HEK293 (cell line): ENCODE measurements around the gene PRPF31.

Experiments
- CTCF ChIA-PET: fragments of 350-600 bp; formaldehyde crosslinking; extraction: SDS; loops from one replicate; lab custom pipeline; 2021; ENCODE audit warnings: antibody characterized with exemption; lab: Yijun Ruan, JAX
- POLR2A ChIA-PET: fragments of 300-600 bp; formaldehyde crosslinking; extraction: SDS; loops from one replicate; lab custom pipeline; 2020; ENCODE audit warnings: antibody characterized with exemption, inconsistent platforms; lab: Yijun Ruan, JAX
- H3K27ac ChIP-seq: fragments of 200-500 bp; sonication (Bioruptor generic); 2 replicates; pipeline ENCODE4 v1.5.1; 2014; ENCODE audit warnings: low read depth, low read length, control low read depth, inconsistent platforms; ENCODE audit errors: extremely low read depth
- H3K36me3 ChIP-seq, 2 experiments: fragments of 200-500 bp in 1 of 2; sonication (Bioruptor generic) in 1 of 2; 1 replicate in 1 of 2; 2 replicates in 1 of 2; pipeline ENCODE4 v1.5.1; 2014 to 2017; ENCODE audit warnings: inconsistent platforms in 2 of 2, low read length in 2 of 2; ENCODE audit not compliant: control insufficient read depth in 2 of 2, insufficient read depth in 1 of 2
- H3K4me1 ChIP-seq: fragments of 200-500 bp; sonication (Bioruptor generic); 2 replicates; pipeline ENCODE4 v1.5.1; 2014; ENCODE audit warnings: mild to moderate bottlenecking, low read length, inconsistent platforms; ENCODE audit not compliant: control insufficient read depth, insufficient read depth
- H3K4me3 ChIP-seq: 2 replicates; pipeline ENCODE4 v1.5.1; 2011; ENCODE audit warnings: low read depth, mild to moderate bottlenecking, control low read depth, low read length, moderate library complexity
- H3K9me3 ChIP-seq: fragments of 200-500 bp; sonication (Bioruptor generic); 2 replicates; pipeline ENCODE4 v1.5.1; 2014; ENCODE audit warnings: low read depth, low read length, inconsistent platforms; ENCODE audit not compliant: control insufficient read depth, insufficient read depth
- GLI4 ChIP-seq: fragments of 450-650 bp; formaldehyde crosslinking; IDR thresholded peaks from 2 replicates; pipeline ENCODE4 v1.5.1; 2016; ENCODE audit warnings: missing biosample characterization, missing genetic modification characterization
- GLIS1 ChIP-seq: fragments of 450-650 bp; formaldehyde crosslinking; IDR thresholded peaks from 2 replicates; pipeline ENCODE4 v1.5.1; 2016; ENCODE audit warnings: missing biosample characterization, missing genetic modification characterization
- GLIS2 ChIP-seq: fragments of 450-650 bp; formaldehyde crosslinking; IDR thresholded peaks from 2 replicates; pipeline ENCODE4 v1.5.1; 2016; ENCODE audit warnings: missing biosample characterization, missing genetic modification characterization
- MZF1 ChIP-seq: fragments of 450-650 bp; formaldehyde crosslinking; IDR thresholded peaks from 2 replicates; pipeline ENCODE4 v1.5.1; 2017; ENCODE audit warnings: missing biosample characterization, missing genetic modification characterization, borderline replicate concordance
- ZBTB17 ChIP-seq: fragments of 450-650 bp; formaldehyde crosslinking; IDR thresholded peaks from 2 replicates; pipeline ENCODE4 v1.5.1; 2016; ENCODE audit warnings: missing biosample characterization, missing genetic modification characterization
- ZNF555 ChIP-seq: fragments of 450-650 bp; formaldehyde crosslinking; conservative IDR thresholded peaks from 2 replicates; pipeline ENCODE4 v1.5.1; 2017; ENCODE audit warnings: missing biosample characterization, mild to moderate bottlenecking, missing genetic modification characterization, inconsistent platforms
- ZNF623 ChIP-seq: fragments of 450-650 bp; formaldehyde crosslinking; IDR thresholded peaks from 2 replicates; pipeline ENCODE4 v1.5.1; 2016; ENCODE audit warnings: missing biosample characterization, missing genetic modification characterization
- TF ChIP-seq, protein P1 (sequence below): fragments of 450-650 bp; formaldehyde crosslinking; IDR thresholded peaks from 2 replicates; pipeline ENCODE4 v1.5.1; 2016; ENCODE audit warnings: missing biosample characterization, missing genetic modification characterization
- TF ChIP-seq, protein P2 (sequence below): fragments of 450-650 bp; formaldehyde crosslinking; IDR thresholded peaks from 2 replicates; pipeline ENCODE4 v1.5.1; 2016; ENCODE audit warnings: missing biosample characterization, missing genetic modification characterization

The PRPF31 gene

GRCh38 chr19:54152267-54152666 is 36.7 kb downstream of the PRPF31 start:
- Histone ChIP-seq H3K9me3 (no peaks in the 10 kb centered on the region), H3K4me1 (no peaks in the 10 kb centered on the region), H3K4me3 (no peak overlapping the region), H3K36me3 (peaks cover 51 to 96% of the 10 kb centered on the region in 2 experiments), H3K27ac (0 out of 2 replicates have a peak overlapping the region, but pooled peaks have one; percentile 9)
- ChIA-PET CTCF (no interaction called here), POLR2A (interaction anchor here (1.3 to 8.0 kb wide), 2 partner anchors 10 to 14 kb away, joined by 3 to 87 read pairs; partner anchors contain the start of gene CNOT3)
- TF ChIP-seq ZNF623 (tag by site-specific recombination): no peak

DNA sequence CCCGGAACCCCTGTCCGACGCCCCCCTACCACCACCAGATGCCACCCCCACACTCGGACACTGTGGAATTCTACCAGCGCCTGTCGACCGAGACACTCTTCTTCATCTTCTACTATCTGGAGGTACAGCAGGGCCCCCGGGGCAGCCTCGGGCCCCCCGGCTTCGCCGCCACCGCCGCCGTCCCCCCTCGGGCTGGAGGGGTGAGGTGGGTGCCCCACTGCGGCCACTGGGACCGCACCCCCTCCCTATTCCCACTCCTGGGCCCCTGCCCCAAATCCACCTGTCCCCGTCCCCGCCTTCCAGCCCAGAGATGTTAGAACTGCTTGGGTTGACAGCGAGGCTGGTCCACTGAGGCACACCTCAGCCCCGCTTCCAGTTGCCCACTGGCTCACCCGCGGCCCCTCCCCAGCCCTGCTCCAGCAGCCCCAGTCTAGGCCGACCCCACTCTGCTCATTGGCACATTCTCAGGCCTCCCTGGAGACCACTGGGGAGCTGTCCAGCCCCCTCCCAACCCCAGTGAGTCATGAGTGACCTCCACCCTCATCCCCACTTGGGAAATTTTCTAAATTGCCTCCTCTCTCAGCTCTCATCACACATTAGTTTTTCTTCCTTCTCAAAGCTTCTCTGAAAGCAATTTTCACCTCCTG is 37.4 kb downstream of the PRPF31 start:
- POLR2A ChIA-PET: interaction anchor here (8.0 kb wide), 1 partner anchor 15 kb away, joined by 87 read pairs; the partner anchor contains the start of gene CNOT3
- TF ChIP-seq ZNF555 (no peak), GLIS1 (tag by site-specific recombination) (0 out of 2 replicates have a peak, but pooled peaks have one; percentile 11)
- TF ChIP-seq, protein P1, sequence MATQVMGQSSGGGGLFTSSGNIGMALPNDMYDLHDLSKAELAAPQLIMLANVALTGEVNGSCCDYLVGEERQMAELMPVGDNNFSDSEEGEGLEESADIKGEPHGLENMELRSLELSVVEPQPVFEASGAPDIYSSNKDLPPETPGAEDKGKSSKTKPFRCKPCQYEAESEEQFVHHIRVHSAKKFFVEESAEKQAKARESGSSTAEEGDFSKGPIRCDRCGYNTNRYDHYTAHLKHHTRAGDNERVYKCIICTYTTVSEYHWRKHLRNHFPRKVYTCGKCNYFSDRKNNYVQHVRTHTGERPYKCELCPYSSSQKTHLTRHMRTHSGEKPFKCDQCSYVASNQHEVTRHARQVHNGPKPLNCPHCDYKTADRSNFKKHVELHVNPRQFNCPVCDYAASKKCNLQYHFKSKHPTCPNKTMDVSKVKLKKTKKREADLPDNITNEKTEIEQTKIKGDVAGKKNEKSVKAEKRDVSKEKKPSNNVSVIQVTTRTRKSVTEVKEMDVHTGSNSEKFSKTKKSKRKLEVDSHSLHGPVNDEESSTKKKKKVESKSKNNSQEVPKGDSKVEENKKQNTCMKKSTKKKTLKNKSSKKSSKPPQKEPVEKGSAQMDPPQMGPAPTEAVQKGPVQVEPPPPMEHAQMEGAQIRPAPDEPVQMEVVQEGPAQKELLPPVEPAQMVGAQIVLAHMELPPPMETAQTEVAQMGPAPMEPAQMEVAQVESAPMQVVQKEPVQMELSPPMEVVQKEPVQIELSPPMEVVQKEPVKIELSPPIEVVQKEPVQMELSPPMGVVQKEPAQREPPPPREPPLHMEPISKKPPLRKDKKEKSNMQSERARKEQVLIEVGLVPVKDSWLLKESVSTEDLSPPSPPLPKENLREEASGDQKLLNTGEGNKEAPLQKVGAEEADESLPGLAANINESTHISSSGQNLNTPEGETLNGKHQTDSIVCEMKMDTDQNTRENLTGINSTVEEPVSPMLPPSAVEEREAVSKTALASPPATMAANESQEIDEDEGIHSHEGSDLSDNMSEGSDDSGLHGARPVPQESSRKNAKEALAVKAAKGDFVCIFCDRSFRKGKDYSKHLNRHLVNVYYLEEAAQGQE (tag by site-specific recombination): peak; percentile 70

DNA sequence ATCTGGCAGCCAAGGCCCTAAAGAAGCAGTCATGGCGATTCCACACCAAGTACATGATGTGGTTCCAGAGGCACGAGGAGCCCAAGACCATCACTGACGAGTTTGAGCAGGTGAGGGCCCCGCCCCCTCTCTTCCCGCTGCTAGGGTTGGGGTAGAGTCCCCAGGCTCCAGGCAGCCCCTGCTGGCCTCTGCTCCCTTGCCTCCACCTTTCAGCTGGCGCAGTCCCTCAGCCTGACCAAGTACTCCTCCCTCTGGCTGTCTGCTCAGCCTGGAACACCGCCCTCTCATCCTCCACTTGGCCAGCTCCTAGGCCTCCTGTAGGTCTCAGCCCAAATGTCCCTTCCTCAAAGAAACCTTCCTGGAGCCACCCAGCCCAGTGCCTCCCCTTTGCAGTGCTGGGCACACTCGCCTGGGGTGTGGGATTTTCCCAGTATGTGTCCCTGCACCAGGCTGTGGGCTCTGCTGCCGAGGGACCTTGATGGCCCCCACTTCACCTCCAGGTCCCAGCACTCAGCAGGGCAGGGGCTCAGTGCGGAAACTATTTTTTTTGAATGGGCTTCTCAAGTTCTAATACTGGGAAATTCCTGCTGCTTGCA is 38.3 kb downstream of the PRPF31 start:
- ChIA-PET CTCF (interaction anchor here (0.7 kb wide), 1 partner anchor 11 kb away, joined by 3 read pairs; no protein-coding TSS in a partner anchor), POLR2A (interaction anchor here (8.0 kb wide), 1 partner anchor 16 kb away, joined by 87 read pairs; the partner anchor contains the start of gene CNOT3)
- Histone ChIP-seq H3K4me1 (peaks cover 4% of the 10 kb centered on the region; the same call in 1 of the 2 replicates), H3K36me3 (peaks cover 51 to 89% of the 10 kb centered on the region in 2 experiments), H3K4me3 (no peak overlapping the region), H3K27ac (peak overlapping the region; percentile 2; the same call in 1 of the 2 replicates), H3K9me3 (no peaks in the 10 kb centered on the region)
- TF ChIP-seq GLIS2 (tag by site-specific recombination) (no peak), ZBTB17 (0 out of 2 replicates have a peak, but pooled peaks have one; percentile 17)

More for the DNA sequence above, 37.4 kb downstream of the PRPF31 start:
- Histone ChIP-seq H3K4me1 (no peaks in the 10 kb centered on the region), H3K27ac (no peak overlapping the region), H3K9me3 (no peaks in the 10 kb centered on the region), H3K4me3 (no peak overlapping the region), H3K36me3 (peaks cover 52 to 95% of the 10 kb centered on the region in 2 experiments)
- CTCF ChIA-PET: no interaction called here

GRCh38 chr19:54154603-54155345 is 39.2 kb downstream of the PRPF31 start:
- CTCF ChIA-PET: interaction anchor here (0.7 kb wide), 1 partner anchor 10 kb away, joined by 3 read pairs; no protein-coding TSS in a partner anchor
- Histone ChIP-seq H3K4me3 (no peak overlapping the region), H3K36me3 (peaks cover 43 to 79% of the 10 kb centered on the region in 2 experiments)
- TF ChIP-seq GLI4 (tag by site-specific recombination): no peak
- TF ChIP-seq, protein P2, sequence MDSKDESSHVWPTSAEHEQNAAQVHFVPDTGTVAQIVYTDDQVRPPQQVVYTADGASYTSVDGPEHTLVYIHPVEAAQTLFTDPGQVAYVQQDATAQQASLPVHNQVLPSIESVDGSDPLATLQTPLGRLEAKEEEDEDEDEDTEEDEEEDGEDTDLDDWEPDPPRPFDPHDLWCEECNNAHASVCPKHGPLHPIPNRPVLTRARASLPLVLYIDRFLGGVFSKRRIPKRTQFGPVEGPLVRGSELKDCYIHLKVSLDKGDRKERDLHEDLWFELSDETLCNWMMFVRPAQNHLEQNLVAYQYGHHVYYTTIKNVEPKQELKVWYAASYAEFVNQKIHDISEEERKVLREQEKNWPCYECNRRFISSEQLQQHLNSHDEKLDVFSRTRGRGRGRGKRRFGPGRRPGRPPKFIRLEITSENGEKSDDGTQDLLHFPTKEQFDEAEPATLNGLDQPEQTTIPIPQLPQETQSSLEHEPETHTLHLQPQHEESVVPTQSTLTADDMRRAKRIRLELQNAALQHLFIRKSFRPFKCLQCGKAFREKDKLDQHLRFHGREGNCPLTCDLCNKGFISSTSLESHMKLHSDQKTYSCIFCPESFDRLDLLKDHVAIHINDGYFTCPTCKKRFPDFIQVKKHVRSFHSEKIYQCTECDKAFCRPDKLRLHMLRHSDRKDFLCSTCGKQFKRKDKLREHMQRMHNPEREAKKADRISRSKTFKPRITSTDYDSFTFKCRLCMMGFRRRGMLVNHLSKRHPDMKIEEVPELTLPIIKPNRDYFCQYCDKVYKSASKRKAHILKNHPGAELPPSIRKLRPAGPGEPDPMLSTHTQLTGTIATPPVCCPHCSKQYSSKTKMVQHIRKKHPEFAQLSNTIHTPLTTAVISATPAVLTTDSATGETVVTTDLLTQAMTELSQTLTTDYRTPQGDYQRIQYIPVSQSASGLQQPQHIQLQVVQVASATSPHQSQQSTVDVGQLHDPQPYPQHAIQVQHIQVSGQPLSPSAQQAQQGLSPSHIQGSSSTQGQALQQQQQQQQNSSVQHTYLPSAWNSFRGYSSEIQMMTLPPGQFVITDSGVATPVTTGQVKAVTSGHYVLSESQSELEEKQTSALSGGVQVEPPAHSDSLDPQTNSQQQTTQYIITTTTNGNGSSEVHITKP (tag by site-specific recombination): peak; percentile 85
- no peak for TF ChIP-seq MZF1 (tag by site-specific recombination)
- TF ChIP-seq, all 188 proteins: peak for 1
- H3K27ac ChIP-seq: peak overlapping the region; percentile 2; the same call in 1 of the 2 replicates
- no peaks in the 10 kb centered on the region for H3K9me3 ChIP-seq
- peaks cover 4% of the 10 kb centered on the region; the same call in 1 of the 2 replicates for H3K4me1 ChIP-seq
- POLR2A ChIA-PET: interaction anchor here (1.8 to 8.0 kb wide), 3 partner anchors 11 to 36 kb away, joined by 4 to 87 read pairs (median 7); partner anchors contain the start of genes CNOT3 and TSEN34
